ENCODE measurements around the gene SMIM43. TPM values are rescaled to one million over a fixed set of nuclear protein-coding genes. Genes with fewer than 3 reads are reported as not detected.

The SMIM43 gene
- total RNA-seq, 2 donors from 2014 or later: 0.21 TPM; not detected in 1

DNA sequence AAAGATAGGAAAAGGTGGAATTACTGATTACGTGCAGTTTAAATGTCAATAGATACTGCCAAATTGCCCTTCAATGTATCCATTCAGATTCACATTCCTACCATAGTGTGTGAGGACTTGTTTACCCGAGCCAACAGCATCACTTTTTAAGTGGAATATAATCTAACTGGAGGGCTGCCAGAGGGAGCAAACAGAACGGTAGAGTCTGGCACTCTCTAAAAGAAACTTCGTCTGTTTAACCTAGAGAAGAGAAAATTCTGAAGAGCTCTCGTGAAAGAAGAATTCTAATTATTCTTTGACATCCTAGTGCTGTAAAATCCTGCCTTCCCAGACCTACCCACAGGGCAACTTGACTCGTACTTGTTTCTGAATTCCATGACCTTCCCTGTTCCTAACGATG is 23.2 kb downstream of the SMIM43 start:
- Histone ChIP-seq H3K4me3 (no peak overlapping the region), H3K9me3 (no peaks in the 10 kb centered on the region), H3K36me3 (no peaks in the 10 kb centered on the region), H3K4me1 (no peaks in the 10 kb centered on the region), H3K27ac (no peak overlapping the region), H3K27me3 (no peaks in the 10 kb centered on the region), H3K9ac (ENCODE audit: low read depth in 2 of 2, low read length in 2 of 2) (no peak overlapping the region)
- intact Hi-C loops (cut with DNase I): no loop called here
- TF ChIP-seq, protein P1, sequence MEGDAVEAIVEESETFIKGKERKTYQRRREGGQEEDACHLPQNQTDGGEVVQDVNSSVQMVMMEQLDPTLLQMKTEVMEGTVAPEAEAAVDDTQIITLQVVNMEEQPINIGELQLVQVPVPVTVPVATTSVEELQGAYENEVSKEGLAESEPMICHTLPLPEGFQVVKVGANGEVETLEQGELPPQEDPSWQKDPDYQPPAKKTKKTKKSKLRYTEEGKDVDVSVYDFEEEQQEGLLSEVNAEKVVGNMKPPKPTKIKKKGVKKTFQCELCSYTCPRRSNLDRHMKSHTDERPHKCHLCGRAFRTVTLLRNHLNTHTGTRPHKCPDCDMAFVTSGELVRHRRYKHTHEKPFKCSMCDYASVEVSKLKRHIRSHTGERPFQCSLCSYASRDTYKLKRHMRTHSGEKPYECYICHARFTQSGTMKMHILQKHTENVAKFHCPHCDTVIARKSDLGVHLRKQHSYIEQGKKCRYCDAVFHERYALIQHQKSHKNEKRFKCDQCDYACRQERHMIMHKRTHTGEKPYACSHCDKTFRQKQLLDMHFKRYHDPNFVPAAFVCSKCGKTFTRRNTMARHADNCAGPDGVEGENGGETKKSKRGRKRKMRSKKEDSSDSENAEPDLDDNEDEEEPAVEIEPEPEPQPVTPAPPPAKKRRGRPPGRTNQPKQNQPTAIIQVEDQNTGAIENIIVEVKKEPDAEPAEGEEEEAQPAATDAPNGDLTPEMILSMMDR (IDR thresholded peaks at IDR 0.05): no peak
- DNase-seq: no peak

- DNase-seq: no peak
These were observed 24.1 kb downstream of the SMIM43 start for GRCh38 chr4:121740796-121741409.

DNA sequence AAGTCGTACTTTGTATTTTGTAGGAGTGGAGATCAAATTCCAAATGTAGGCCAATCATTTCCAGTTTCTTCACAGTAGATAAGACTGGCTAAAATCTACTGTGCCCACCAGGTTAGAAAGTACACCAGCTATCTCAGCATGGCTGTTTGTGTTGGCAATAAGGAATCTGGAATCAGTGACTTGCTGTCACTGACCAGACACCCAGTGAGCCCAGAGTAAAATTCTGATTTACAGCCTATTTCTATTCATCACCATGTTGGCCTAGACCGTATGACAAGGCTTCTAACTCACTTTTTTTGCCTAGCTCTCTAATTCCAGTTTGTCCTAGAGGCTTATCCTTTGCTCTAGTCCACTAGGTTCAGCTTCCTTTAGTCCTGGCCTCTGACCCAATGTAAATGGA is 25.4 kb downstream of the SMIM43 start:
- Histone ChIP-seq H3K27me3 (no peaks in the 10 kb centered on the region), H3K9me3 (no peaks in the 10 kb centered on the region), H3K36me3 (no peaks in the 10 kb centered on the region), H3K27ac (no peak overlapping the region), H3K9ac (ENCODE audit: low read depth in 2 of 2, low read length in 2 of 2) (no peak overlapping the region), H3K4me1 (no peaks in the 10 kb centered on the region), H3K4me3 (no peak overlapping the region)
- TF ChIP-seq, protein P1 (IDR thresholded peaks at IDR 0.05): no peak
- intact Hi-C loops (cut with DNase I): loop anchor here (10.0 kb wide), 1 partner anchor 255 kb away; no protein-coding TSS in a partner anchor
- DNase-seq: no peak

More at GRCh38 chr4:121740796-121741409, 24.1 kb downstream of the SMIM43 start:
- no peaks in the 10 kb centered on the region for H3K9me3 ChIP-seq
- no peaks in the 10 kb centered on the region for H3K27me3 ChIP-seq
- H3K9ac ChIP-seq (ENCODE audit: low read depth in 2 of 2, low read length in 2 of 2): no peak overlapping the region
- no peak overlapping the region for H3K27ac ChIP-seq
- TF ChIP-seq, protein P1 (IDR thresholded peaks at IDR 0.05): no peak
- H3K4me3 ChIP-seq: no peak overlapping the region
- intact Hi-C loops (cut with DNase I): no loop called here
- H3K4me1 ChIP-seq: no peaks in the 10 kb centered on the region
- no peaks in the 10 kb centered on the region for H3K36me3 ChIP-seq

DNA sequence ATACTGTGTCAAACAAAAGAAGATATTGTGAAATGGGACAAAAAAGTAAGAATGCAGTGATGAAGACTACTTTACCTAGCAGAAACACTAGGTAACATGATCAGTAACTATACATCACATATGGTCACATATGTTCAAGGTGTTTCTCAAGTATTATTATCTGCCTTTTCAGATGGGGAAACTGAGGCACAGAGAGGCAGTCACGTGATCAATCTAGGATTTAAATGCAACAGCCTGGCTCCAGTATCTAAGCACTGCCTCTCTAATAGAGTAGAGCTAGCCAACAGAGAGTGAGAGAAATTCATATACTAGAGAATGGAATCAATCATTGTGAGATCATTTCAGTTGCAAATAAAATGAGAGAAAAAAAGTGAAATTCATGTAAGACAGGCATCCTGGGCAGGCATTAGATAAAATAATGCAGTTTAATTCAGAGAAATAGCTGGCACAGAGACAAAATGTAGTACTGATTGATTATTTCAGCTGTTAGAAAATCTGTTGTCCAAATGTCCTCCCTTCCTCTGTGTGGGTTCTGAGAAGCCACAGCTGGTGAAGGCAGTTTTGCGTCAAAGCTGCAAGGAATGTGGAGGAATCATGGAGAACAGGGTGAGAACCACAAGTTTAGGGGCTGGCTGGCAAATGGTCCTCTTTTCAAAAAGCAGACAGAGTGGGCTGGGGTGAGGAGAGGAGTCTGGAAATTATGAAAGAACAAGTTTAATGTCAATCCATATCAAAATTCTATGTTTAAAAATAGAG is 26.0 kb downstream of the SMIM43 start:
- intact Hi-C loops (cut with DNase I): loop anchor here (10.0 kb wide), 1 partner anchor 254 kb away; no protein-coding TSS in a partner anchor
- Histone ChIP-seq H3K4me3 (no peak overlapping the region), H3K27me3 (no peaks in the 10 kb centered on the region), H3K27ac (no peak overlapping the region), H3K36me3 (no peaks in the 10 kb centered on the region), H3K9ac (ENCODE audit: low read depth in 2 of 2, low read length in 2 of 2) (no peak overlapping the region), H3K9me3 (no peaks in the 10 kb centered on the region), H3K4me1 (no peaks in the 10 kb centered on the region)
- DNase-seq: no peak
- TF ChIP-seq, protein P1 (IDR thresholded peaks at IDR 0.05): no peak

DNA sequence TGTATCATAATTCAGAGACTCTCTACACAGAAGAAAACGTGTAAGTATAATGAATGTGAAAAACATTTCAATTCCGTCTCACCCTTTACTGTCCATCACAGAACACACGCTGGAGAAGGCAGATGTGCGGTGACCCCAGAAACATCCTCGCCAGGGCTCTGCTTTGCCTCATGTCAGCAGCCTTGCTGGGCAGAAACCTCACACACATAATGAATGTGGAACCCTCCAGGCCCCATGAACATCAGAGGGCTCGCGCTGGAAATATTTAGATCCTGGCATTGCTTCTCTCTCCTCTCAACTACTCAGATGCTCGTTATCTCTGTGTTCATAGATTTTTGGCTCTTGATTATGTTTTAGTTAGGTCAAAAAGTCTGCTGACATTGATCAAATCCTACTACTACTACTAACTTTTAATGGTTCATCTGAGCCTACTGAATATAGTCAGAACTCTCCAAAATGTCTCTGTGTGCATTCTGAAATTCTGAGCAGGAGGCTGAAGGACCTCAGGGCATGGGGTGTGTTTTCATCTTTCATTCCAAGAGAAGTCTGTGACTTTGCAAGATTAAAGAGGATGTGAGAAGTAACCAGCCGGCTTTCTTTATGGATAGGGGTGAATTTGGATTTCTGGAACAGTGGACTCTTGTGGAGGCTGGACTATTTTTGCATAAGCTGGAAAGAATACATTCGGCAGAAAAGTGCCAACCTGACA is 27.0 kb downstream of the SMIM43 start:
- Histone ChIP-seq H3K9me3 (no peaks in the 10 kb centered on the region), H3K36me3 (no peaks in the 10 kb centered on the region), H3K4me3 (no peak overlapping the region), H3K27ac (no peak overlapping the region), H3K27me3 (no peaks in the 10 kb centered on the region), H3K9ac (ENCODE audit: low read depth in 2 of 2, low read length in 2 of 2) (no peak overlapping the region), H3K4me1 (no peaks in the 10 kb centered on the region)
- no peak for DNase-seq
- intact Hi-C loops (cut with DNase I): loop anchor here (10.0 kb wide), 1 partner anchor 253 kb away; no protein-coding TSS in a partner anchor
- TF ChIP-seq, protein P1 (IDR thresholded peaks at IDR 0.05): no peak
